ENCODE results near the gene LBX2. TPM values are rescaled to one million over a fixed set of nuclear protein-coding genes. Genes with fewer than 3 reads are reported as not detected.

The LBX2 gene
- total RNA-seq, 1 experiment from 2014 or later, result 11.4 TPM

GRCh38 chr2:74527741-74528140 lies 28.3 kb upstream of the LBX2 start:
- H3K4me3 Mint-ChIP-seq (ENCODE audit: unreplicated experiment), result peak overlapping the region; percentile 99
- no peaks in the 10 kb centered on the region for H3K9me3 Mint-ChIP-seq (ENCODE audit: unreplicated experiment)
- no peak for DNase-seq
- intact Hi-C loops (cut with micrococcal nuclease; ENCODE audit: unreplicated experiment), result loop anchor here (2.0 kb wide), 1 partner anchor 73 kb away; the partner anchor contains the start of gene INO80B
- peaks cover 9% of the 10 kb centered on the region for H3K36me3 ChIP-seq (ENCODE audit: control insufficient read depth, insufficient read depth, low read length)
- TF ChIP-seq CTCF (IDR thresholded peaks at IDR 0.05; ENCODE audit: insufficient read depth in 1 of 2, low read depth in 1 of 2, low read length in 1 of 2, severe bottlenecking in 1 of 2, unreplicated experiment in 1 of 2), result no peak
- H3K27ac Mint-ChIP-seq (ENCODE audit: unreplicated experiment), result peak overlapping the region; percentile 28
- no peaks in the 10 kb centered on the region for H3K9me3 ChIP-seq
- no peaks in the 10 kb centered on the region for H3K27me3 Mint-ChIP-seq (ENCODE audit: insufficient read depth, unreplicated experiment)
- BruUV-seq (replicated peaks), result TSS peak; percentile 53
- H3K36me3 Mint-ChIP-seq (ENCODE audit: insufficient read depth, unreplicated experiment), result peaks cover 46% of the 10 kb centered on the region
- H3K27me3 ChIP-seq (replicated peaks; ENCODE audit: control insufficient read depth, insufficient read depth, low read length), result no peaks in the 10 kb centered on the region
- no peak overlapping the region for H3K4me3 ChIP-seq (ENCODE audit: low read depth, low read length)
- ChIA-PET CTCF (no interaction called here), POLR2A (interaction anchor here (0.5 kb wide), 1 partner anchor 11 kb away, joined by 4 read pairs; no protein-coding TSS in a partner anchor)
- peaks cover 18% of the 10 kb centered on the region for H3K4me1 Mint-ChIP-seq (ENCODE audit: low read depth, unreplicated experiment)
- H3K4me1 ChIP-seq, result peaks cover 6% of the 10 kb centered on the region

GRCh38 chr2:74526649-74527230 lies 27.3 kb upstream of the LBX2 start:
- H3K4me3 Mint-ChIP-seq (ENCODE audit: unreplicated experiment), result no peak overlapping the region
- H3K36me3 Mint-ChIP-seq (ENCODE audit: insufficient read depth, unreplicated experiment), result peaks cover 46% of the 10 kb centered on the region
- intact Hi-C loops (cut with micrococcal nuclease; ENCODE audit: unreplicated experiment), result no loop called here
- no peak overlapping the region for H3K27ac Mint-ChIP-seq (ENCODE audit: unreplicated experiment)
- no TSS peak for BruUV-seq (replicated peaks)
- POLR2A ChIA-PET, result interaction anchor here (0.7 to 1.5 kb wide), 3 partner anchors 17 to 43 kb away, joined by 3 to 5 read pairs (median 3); no protein-coding TSS in a partner anchor
- no peaks in the 10 kb centered on the region for H3K9me3 Mint-ChIP-seq (ENCODE audit: unreplicated experiment)
- Histone ChIP-seq H3K4me1 (peaks cover 6% of the 10 kb centered on the region), H3K36me3 (ENCODE audit: control insufficient read depth, insufficient read depth, low read length) (peaks cover 9% of the 10 kb centered on the region), H3K4me3 (ENCODE audit: low read depth, low read length) (no peak overlapping the region), H3K9me3 (no peaks in the 10 kb centered on the region), H3K27me3 (replicated peaks; ENCODE audit: control insufficient read depth, insufficient read depth, low read length) (no peaks in the 10 kb centered on the region)
- H3K4me1 Mint-ChIP-seq (ENCODE audit: low read depth, unreplicated experiment), result peaks cover 18% of the 10 kb centered on the region
- no peaks in the 10 kb centered on the region for H3K27me3 Mint-ChIP-seq (ENCODE audit: insufficient read depth, unreplicated experiment)
- CTCF ChIA-PET, result no interaction called here
- DNase-seq, result no peak
- no peak for TF ChIP-seq CTCF (IDR thresholded peaks at IDR 0.05; ENCODE audit: insufficient read depth in 1 of 2, low read depth in 1 of 2, low read length in 1 of 2, severe bottlenecking in 1 of 2, unreplicated experiment in 1 of 2)

GRCh38 chr2:74525717-74526648 lies 26.6 kb upstream of the LBX2 start, which contains the start of gene DQX1:
TSS of gene DQX1 (minus strand) at chr2:74526231. CDS start at chr2:74525729, 502 bp downstream.
- CTCF ChIA-PET, result no interaction called here
- Mint-ChIP-seq H3K36me3 (ENCODE audit: insufficient read depth, unreplicated experiment) (peaks cover 41% of the 10 kb centered on the region), H3K4me3 (ENCODE audit: unreplicated experiment) (no peak within 1 kb of the TSS), H3K4me1 (ENCODE audit: low read depth, unreplicated experiment) (peaks cover 12% of the 10 kb centered on the region), H3K9me3 (ENCODE audit: unreplicated experiment) (no peaks in the 10 kb centered on the region), H3K27ac (ENCODE audit: unreplicated experiment) (no peak within 1 kb of the TSS), H3K27me3 (ENCODE audit: insufficient read depth, unreplicated experiment) (no peaks in the 10 kb centered on the region)
- intact Hi-C loops (cut with micrococcal nuclease; ENCODE audit: unreplicated experiment), result no loop called here
- BruUV-seq (replicated peaks), result no TSS peak
- TF ChIP-seq CTCF (IDR thresholded peaks at IDR 0.05; ENCODE audit: insufficient read depth in 1 of 2, low read depth in 1 of 2, low read length in 1 of 2, severe bottlenecking in 1 of 2, unreplicated experiment in 1 of 2), result no peak
- peaks cover 9% of the 10 kb centered on the region for H3K36me3 ChIP-seq (ENCODE audit: control insufficient read depth, insufficient read depth, low read length)
- POLR2A ChIA-PET, result interaction anchor here (0.7 to 1.5 kb wide), 3 partner anchors 16 to 43 kb away, joined by 3 to 5 read pairs (median 3); no protein-coding TSS in a partner anchor
- peaks cover 6% of the 10 kb centered on the region for H3K4me1 ChIP-seq
- H3K4me3 ChIP-seq (ENCODE audit: low read depth, low read length), result peak within 1 kb of the TSS; percentile 13; the same call in 1 of the 2 replicates
- no peaks in the 10 kb centered on the region for H3K9me3 ChIP-seq
- no peaks in the 10 kb centered on the region for H3K27me3 ChIP-seq (replicated peaks; ENCODE audit: control insufficient read depth, insufficient read depth, low read length)
- DNase-seq, result peak; percentile 43 to 58
